Nucleus accumbens (tissue), 56 donors: ENCODE results near the gene MUS81.

ENCODE experiments used
- DNase-seq, 56 donors: peaks; one replicate each; lab custom pipeline; 2025; lab: John Stamatoyannopoulos, UW

Gene MUS81

DNA sequence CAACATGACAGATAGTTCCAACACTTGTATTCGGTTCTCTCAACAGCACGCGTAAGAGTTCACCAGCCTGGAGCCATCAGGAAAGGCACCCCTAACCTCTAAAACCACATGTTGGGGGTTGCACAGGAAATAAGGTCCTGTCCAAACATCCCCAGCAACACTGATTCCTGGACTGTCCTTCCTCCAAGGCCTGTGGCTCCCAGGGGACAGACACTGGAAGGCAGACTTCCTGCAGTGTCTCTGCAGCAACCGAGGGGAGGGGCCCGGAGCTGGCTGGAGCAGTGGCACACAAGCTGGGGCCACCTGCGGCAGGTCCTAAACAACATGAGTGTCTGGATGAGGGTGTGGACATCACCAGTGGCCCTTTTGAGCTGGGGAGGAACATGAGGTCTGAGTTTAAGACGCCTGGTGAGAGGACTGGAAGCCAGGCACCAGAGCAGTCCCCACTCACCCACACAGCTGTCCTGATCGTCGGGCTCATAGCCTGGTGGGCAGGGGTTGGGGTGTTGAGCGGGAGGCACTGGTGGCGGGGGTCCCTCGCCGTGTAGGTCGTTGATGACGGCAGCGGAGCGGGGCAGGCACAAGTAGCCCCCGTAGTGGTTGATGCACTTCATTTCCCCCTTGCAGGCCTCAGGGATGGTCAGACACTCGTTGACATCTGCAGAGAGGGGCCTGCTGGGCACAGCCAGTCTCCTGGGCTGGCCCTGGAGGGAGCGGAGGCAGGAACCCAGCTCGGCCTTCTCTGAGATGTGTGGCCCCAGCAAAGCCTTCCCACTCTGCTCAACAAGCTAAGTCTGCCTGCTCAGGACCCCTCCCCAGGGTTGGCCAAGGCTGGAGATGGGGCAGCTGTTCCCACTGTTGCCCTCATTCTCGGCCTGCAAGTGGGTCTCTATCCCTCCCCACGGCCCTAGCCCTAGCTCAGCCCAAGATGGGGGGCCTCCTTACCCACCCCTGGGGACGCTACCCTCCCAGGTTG, 10.8 kb downstream of the MUS81 start:
- DNase-seq: no peak

DNA sequence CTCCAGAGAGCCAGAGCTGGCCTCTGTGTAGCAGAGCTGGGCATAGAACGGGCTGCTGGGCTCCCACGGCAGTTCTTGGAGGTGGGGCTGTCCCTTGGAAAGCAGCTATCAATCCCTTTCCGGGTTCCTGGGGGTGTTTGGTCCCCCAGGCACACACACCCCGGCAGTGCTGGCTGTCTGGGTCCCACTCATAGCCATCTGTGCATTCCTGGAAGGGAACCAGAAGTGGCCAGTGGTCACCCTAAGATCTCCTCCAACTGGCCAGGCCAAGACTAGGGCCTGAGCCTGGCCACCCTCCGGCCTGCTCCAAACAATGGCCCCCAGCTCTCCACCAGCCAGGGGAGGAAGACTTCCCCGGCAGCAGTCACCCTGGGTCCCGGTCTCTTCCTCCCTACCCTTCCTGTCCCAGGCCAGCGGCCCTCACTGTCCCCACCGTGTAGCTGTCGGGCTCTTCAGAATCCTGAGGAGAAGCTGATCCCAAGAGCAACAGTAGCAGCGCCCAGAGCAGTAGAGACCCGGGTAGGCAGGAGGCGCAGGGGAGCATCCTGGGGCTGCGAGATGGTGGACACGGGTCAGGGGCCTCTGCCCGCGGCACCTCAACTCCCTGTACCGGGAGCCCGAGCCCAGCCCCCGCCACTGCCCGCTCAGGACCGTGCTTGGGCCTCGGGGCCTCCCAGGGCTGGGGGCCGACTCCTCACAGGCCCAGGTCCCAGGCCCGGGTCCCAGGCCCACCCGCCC, 11.7 kb downstream of the MUS81 start:
- peak in 1 of 56 donors; percentile 31 for DNase-seq

DNA sequence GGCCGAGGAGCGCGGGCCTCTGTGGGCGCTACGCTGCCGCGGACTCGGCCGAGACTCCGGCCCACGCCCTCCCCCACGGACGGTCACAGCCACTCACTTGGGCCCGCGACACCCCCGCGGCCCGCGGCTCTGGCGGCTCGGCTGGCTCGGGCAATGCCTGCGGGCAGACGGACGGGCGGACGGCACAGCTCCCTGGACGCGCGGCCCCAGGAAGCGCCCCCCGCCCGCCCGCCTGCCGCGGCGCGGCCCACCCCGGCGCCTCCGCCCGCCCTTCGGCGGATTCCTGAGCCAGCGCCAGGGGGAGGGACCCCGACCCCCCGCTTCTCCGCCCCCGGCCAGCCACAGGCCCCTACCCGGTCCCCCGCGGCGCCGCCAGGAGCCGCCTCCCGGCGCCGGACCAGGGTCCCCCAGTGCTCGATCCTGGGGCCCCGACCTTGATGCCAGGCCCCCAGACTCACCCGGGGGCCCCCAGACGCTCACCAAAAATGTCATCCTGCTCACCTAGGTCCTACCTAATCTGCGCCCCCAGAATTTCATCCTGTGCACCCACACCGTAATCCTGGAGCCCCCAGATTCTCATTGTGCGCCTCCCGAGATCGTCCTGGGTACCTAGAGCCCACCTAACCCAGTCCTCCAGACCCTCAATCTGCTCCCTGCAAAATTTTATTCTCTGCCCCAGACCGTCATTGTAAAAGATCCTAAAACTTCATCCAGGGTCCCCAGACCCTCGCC, 12.5 kb downstream of the MUS81 start, which contains the start of gene EFEMP2:
Gene EFEMP2 (minus strand): TSS at position 215 of the 732 bp plus-strand sequence. CDS start 446 bp downstream, outside the sequence.
- peak in 7 of 56 donors; percentile 21 to 51 (median 23) for DNase-seq

DNA sequence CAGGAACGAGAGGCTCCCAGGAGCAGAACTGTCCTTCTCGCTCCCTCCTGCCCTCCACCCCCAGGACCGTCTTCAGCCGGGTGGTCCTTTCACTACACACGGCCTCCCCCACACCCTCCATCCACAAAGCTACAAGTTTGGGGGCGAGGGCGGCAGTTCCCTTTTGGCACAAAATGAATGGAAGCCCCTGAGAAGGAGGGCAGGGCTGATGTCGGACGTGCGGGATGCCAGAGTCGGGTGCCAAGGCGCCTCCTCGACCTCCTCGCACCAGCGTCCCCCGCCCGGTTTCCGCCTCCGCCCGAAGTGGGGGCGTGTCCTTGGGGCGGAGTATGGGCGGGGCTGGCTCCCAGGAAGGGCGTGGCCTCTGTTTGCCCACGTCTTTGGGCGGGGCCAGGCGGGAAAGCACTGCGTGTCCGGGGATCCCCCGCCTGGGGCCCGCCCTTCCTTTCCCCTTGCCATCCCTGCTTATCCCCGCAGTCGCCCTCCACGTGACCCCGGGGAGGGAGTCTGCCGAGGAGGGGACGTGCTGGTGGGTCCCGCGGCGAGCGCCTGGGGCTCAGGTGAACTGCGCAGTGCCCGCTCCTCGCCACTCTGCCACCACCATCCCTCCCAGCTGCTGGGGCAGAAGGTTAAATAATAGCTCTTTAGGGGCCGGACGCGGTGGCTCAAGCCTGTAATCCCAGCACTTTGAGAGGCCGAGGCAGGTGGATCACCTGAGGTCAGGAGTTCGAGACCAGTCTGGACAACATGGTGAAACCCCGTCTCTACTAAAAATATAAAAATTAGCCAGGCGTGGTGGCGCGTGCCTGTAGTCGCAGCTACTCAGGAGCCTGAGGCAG, 13.3 kb downstream of the MUS81 start:
- peak; percentile 46 to 96 (median 86) for DNase-seq

DNA sequence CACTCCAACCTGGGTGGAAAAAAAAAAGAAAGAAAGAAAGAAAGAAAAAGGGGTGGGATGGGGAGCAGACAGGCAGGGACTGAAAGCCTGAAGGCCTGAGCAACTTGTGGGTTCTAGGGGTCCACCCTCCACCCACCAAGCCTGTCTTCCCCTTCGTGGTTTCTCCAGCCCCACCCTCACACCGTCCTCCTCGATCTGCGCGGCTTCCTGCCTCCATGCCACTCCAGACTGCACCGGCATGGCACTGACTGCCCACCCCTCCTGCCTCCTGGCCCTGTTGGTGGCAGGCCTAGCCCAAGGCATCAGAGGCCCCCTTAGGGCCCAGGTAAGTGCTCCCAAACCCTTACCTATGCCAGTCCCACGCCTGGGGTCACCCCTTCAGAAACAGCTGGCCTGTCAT, 19.4 kb downstream of the MUS81 start, which contains the start of gene CTSW:
Gene CTSW (plus strand): TSS at position 221 of the 400 bp plus-strand sequence. CDS start 18 bp downstream, at position 239.
- no peak for DNase-seq

DNA sequence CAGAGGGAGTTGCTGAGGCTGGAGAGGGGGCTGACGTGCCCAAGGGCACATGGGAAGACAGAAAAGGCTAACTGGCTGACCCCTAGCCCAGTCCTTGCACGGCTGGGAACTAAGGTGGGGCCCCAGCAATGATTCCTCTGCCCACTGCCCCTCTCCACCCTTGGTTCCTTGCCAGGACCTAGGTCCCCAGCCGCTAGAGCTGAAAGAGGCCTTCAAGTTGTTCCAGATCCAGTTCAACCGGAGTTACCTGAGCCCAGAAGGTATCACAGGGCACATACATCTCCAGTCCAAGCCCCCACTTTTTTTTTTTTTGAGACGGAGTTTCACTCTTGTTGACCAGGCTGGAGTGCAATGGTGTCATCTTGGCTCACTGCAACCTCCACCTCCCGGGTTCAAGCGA, 19.8 kb downstream of the MUS81 start:
- no peak for DNase-seq

DNA sequence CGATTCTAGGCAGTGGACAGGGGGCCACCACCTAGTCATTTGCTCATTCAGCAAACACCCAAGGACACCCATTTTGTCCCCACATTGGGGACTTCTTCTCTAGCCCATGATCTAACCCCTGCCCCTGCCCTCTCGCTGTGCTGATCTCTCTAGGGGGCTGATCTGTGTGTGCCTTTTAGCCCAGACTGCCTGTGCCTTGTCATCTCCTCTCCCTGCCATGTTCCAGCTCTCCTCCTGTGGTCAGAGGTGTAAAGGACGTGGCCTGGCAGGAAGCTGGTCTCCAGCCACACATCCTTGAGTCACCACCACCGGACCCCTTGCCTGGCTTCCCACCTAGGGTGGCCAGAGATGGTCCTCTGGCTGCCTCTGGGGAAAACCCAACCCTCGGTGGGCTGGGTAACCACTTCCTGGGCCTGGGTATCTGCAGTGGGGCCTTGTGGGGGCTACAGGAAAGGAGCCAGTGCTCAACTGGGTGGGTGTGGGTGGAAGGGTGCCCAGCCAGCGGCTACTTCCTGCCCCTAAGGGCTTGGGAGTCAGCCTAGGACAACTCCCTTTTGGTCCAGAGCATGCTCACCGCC, 20.7 kb downstream of the MUS81 start:
- DNase-seq: no peak

DNA sequence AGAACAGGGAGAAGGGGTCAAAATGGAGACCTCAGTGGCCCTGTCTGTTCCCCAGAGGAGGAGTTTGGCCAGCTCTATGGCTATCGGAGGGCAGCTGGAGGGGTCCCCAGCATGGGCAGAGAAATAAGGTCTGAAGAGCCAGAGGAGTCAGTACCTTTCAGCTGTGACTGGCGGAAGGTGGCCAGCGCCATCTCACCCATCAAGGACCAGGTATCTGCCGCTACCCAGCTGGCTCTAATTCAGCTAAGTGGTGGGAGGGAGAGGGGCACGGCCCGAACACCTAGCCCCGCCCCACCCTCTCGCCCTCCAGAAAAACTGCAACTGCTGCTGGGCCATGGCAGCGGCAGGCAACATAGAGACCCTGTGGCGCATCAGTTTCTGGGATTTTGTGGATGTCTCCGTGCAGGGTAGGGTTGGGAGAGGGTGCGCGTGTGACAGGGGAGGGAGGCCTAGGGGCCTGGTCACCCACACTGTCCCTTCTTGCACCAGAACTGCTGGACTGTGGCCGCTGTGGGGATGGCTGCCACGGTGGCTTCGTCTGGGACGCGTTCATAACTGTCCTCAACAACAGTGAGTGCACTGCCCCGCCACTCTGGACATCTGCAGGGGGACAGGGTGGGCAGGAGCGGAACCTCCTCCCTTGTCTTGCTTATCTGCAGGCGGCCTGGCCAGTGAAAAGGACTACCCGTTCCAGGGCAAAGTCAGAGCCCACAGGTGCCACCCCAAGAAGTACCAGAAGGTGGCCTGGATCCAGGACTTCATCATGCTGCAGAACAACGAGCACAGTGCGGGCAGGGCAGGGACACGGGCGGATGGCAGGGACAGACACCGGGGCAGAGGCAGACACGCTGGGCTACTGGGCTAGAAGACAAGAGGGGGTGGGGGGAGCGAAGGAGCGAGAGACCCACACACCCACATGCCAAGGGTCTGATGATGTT, 22.2 kb downstream of the MUS81 start:
- DNase-seq: no peak

DNA sequence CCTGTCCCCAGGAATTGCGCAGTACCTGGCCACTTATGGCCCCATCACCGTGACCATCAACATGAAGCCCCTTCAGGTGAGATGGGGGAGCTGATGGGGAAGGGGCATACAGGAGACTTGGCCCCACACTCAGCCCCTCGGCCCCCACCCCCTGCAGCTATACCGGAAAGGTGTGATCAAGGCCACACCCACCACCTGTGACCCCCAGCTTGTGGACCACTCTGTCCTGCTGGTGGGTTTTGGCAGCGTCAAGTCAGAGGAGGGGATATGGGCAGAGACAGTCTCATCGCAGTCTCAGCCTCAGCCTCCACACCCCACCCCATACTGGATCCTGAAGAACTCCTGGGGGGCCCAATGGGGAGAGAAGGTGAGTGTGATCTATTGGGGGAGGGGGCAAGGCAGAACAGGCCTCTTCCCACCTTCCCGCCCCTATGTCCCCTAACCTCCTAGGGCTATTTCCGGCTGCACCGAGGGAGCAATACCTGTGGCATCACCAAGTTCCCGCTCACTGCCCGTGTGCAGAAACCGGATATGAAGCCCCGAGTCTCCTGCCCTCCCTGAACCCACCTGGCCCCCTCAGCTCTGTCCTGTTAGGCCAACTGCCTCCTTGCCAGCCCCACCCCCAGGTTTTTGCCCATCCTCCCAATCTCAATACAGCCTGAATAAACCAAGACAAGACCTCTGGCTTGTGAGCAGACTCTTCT, 23.0 kb downstream of the MUS81 start:
- no peak for DNase-seq

DNA sequence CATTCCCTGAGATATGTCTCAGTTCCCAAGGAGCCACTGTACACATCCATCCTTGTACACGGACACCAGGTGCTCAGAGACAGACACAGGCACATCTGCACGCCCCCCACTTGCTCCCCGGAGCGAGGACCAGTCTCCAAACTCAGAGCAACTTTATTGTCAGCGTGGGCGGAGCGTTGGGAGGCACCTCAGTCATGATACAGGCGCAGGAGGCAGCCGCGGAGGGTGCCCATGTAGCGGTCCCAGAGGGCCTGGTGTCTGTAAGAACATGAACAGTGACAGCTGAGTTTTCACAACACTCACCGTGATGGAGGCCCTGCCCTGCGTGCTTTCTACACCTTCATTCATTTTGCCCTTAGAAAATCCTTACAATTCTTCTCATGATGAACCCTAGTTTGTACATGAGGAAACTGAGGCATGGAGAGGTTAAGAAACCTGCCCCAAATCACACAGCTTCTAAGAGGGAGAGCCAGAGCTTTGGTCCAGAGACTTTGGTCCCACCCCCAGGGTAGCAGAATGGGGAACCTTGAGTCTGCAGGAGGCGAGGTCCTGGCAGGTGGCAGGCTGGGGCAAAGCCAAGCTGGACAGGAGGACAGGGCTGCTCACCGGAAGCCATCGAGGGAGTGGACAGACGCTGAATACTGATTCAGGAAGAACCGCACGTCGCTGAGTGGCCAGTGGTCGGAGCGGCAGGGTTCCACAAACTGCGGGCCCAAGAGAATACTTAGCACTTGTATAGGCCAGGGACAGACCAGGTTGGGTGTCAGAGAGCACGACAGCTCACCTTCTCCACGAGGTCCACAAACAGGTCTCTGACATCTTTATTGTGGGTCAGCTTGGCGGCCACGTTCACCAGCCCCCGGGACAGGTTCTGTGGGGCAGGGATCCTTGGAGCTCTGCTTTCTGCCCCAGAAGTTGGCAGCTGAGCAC, 23.8 kb downstream of the MUS81 start:
- no peak for DNase-seq

DNA sequence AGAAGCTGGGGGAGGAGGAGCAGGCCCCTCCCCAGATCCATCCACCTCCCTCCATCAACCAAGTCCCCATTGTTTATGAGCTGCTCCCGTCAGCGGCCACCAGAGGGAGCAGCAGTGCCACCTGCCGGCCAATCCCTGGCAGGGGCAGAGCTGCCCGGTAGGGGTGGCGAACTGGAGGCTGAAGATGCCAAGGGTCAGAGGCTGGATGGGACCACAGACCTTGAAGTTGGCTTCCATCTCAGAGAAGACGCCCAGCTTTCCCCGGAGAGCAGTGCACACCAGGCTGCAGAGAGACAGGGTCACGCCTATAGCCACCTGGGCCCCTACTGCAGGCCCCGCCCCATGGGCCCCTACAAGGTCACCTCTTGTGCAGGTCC, 24.5 kb downstream of the MUS81 start:
- peak in 49 of 56 donors; percentile 12 to 87 (median 57) for DNase-seq

DNA sequence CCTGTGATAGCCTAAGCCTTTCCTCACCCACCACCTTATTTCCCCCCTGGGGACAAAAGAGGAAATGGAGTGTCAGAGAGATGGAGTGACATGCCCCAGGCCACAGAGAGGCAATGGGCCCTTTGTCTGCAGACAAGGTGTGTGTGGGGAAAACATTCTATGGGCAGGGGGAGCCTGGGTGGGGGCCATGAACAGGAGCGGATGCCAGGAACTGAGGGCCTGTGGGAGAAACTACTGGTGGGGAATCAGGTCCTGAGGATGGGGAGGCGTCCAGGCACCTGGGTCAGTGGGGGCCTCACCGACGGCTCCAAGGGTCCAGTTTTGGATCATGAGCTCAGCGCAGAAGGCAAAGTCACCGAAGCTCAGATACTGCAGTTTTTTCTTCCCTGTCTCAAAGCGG, 25.0 kb downstream of the MUS81 start:
- DNase-seq: no peak

DNA sequence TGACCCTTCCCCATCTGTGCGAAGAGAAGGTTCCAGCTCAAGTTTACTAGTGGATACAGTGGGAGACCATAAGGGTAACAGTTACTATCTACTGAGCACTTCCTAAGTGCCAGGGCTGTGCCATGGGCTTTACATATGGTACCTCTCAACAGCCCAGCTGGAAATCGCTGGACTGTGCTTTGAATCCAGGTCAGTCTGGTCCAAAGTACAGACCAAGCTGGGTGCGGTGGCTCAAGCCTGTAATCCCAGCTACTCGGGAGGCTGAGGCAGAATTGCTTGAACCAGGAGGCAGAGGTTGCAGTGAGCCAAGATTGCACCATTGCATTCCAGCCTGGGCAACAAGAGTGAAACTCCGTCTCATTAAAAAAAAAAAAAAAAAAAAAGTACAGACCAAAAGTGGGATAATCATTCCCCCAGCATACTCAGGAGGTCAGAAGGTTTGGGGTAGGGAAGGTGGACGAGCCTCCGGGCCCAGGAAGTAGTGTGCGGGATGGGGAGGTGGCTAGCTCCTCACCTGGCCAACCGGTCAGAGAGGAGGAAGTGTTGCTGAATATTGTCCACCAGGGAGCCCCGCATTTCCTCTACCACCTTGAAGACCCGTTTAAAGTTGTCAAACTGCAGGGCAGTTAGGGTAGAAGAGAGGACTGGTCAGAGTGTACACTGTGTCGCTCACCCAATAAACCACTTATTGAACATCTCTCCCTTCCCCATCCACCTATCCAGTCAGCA, 25.7 kb downstream of the MUS81 start:
- DNase-seq: no peak

DNA sequence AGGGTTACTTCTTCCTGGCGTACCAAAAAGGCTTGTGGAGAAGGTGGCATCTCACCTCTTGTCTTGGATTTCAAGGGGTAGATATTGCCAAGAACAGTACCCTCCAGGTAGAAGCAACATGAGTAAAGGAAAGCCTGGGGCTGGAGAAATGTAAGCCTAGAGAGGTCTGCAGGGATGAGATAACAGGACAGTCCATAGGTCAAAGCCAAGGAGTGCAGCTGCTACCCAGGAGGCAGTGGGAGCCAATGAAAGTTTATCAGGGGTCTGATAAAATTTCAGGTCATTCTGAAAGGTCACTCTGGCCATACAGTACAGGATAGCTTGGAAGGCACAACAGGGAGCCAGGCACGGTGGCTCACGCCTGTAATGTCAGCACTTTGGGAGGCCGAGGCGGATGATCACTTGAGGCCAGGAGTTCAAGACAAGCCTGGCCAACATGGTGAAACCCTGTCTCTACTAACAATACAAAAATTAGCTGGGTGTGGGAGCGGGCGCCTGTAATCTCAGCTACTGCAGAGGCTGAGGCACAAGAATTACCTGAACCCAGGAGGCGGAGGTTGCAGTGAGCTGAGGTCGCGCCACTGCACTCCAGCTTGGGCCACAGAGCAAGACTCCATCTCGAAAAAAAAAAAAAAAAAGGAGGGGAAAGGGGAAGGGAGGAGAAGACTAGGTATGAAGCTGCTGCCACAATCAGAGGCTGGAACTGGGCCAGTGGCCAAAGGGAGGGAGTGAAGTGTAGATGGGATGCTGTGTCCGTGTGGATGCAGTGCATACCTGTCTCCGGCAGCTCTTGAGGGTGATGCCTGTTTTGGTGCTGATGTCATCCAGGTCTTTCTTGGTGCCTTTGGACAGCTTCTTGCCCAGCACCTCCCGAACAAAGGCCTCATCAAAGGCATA, 26.8 kb downstream of the MUS81 start:
- no peak for DNase-seq

DNA sequence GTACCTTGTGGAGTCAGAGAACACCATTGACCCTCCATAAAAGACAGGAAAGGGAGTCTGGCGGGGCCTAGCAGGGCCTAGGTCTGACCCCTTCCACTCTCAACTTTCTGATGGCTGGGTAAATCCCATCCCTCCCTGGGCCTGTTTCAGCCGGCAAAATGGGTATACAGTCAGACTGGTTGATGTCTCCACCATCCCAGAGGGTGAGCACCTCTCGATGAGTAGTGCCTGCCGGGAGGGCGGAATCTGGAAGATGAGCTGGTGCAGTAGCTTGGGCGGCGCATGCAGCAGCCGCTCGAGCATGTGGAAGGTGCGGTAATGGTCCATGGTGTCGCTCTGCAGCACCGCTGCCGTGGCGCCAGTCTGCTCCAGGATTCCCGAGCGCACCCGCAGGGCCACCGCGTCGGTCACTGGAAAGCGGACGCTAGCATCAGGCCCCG, 27.5 kb downstream of the MUS81 start:
- peak in 8 of 56 donors; percentile 42 to 75 (median 63) for DNase-seq
